ENCODE results near the gene LPCAT1.

LPCAT1 gene

GRCh38 chr5:1421521-1422341, 102.0 kb downstream of the LPCAT1 start (continued):
- TF ChIP-seq PATZ1 (CRISPR knock-in tag; IDR thresholded peaks at IDR 0.05; ENCODE audit: borderline replicate concordance) (no peak), ZNF8 (CRISPR knock-in tag; IDR thresholded peaks at IDR 0.05) (no peak), RARB (CRISPR knock-in tag; IDR thresholded peaks at IDR 0.05) (no peak), CSDC2 (CRISPR knock-in tag; IDR thresholded peaks at IDR 0.05) (no peak), CREB5 (CRISPR knock-in tag; IDR thresholded peaks at IDR 0.05; ENCODE audit: low read depth) (no peak)

- no peak for ATAC-seq
Measured at GRCh38 chr5:1420211-1421195, 103.3 kb downstream of the LPCAT1 start.

More at GRCh38 chr5:1420211-1421195, 103.3 kb downstream of the LPCAT1 start:
- TF ChIP-seq ISL1 (CRISPR knock-in tag; IDR thresholded peaks at IDR 0.05) (no peak), SNAI2 (CRISPR knock-in tag; IDR thresholded peaks at IDR 0.05) (no peak), TSHZ2 (CRISPR knock-in tag; IDR thresholded peaks at IDR 0.05) (no peak), CREB5 (CRISPR knock-in tag; IDR thresholded peaks at IDR 0.05; ENCODE audit: low read depth) (no peak), RARB (CRISPR knock-in tag; IDR thresholded peaks at IDR 0.05) (no peak), BACH2 (CRISPR knock-in tag; IDR thresholded peaks at IDR 0.05; ENCODE audit: borderline replicate concordance) (no peak), POU6F1 (CRISPR knock-in tag; IDR thresholded peaks at IDR 0.05; ENCODE audit: borderline replicate concordance, low read depth) (no peak), ZFP30 (CRISPR knock-in tag; IDR thresholded peaks at IDR 0.05) (no peak), TCF4 (CRISPR knock-in tag; IDR thresholded peaks at IDR 0.05; ENCODE audit: borderline replicate concordance) (no peak), ZFP3 (CRISPR knock-in tag; IDR thresholded peaks at IDR 0.05) (no peak)
